Psoas muscle (tissue), 8 donors: ENCODE results near the gene EIF3B. TPM values are rescaled to one million over a fixed set of nuclear protein-coding genes. Genes with fewer than 3 reads are reported as not detected.

ENCODE experiments used
- ATAC-seq, 4 donors: fragments of 200-7000 bp; cut with Tn5 transposase; one replicate each; pipeline ENCODE4 v1.9.1; 2020; ENCODE audit warnings: moderate library complexity in 3 of 4, mild to moderate bottlenecking in 2 of 4
- DNase-seq, 2 donors: peaks; one replicate each; pipeline ENCODE4 v3.0.0-alpha.2; 2020
- H3K27ac ChIP-seq: fragments of 200-600 bp; one replicate; pipeline ENCODE4 v1.8.0; 2022
- H3K27me3 ChIP-seq, 3 donors: fragments of 200-600 bp in 1 of 3; one replicate each; pipeline versions ENCODE4 v1.6.1 to v1.8.0; 2013 to 2022; ENCODE audit warnings: low read length in 2 of 3, mild to moderate bottlenecking in 2 of 3, moderate library complexity in 1 of 3; ENCODE audit not compliant: insufficient read depth in 3 of 3
- H3K36me3 ChIP-seq, 2 donors: fragments of 200-600 bp in 1 of 2; one replicate each; pipeline versions ENCODE4 v1.6.1 to v1.8.0; 2013 to 2022; ENCODE audit warnings: low read depth in 1 of 2, mild to moderate bottlenecking in 1 of 2, moderate library complexity in 1 of 2; ENCODE audit not compliant: insufficient read depth in 1 of 2
- H3K4me1 ChIP-seq: fragments of 200-600 bp; one replicate; pipeline ENCODE4 v1.8.0; 2022
- H3K4me3 ChIP-seq: fragments of 200-600 bp; one replicate; pipeline ENCODE4 v1.8.0; 2022; ENCODE audit warnings: mild to moderate bottlenecking
- H3K9me3 ChIP-seq: fragments of 200-600 bp; one replicate; pipeline ENCODE4 v1.8.0; 2022
- CTCF ChIP-seq: fragments of 200-600 bp; IDR thresholded peaks from one replicate; pipeline ENCODE4 v1.8.0; 2022; ENCODE audit warnings: antibody characterized with exemption
- WGBS, 3 donors: extraction: QIAGEN DNeasy Blood & Tissue Kit; methylation state at CpG; one replicate each; pipeline versions ENCODE4 v1.1.6 to v1.1.7; 2013; 5-methylcytosine and 5-hydroxymethylcytosine counted together
- intact Hi-C, 2 donors: fragments of 100-400 bp; cut with DNase I; formaldehyde crosslinking; loops; one replicate each; pipeline versions ENCODE4 v1.11.0 to v1.14.2; 2022
- polyA plus RNA-seq, 3 donors: library from polyadenylated mRNA; stranded (reverse); fragments of 200-250 nt; gene quantifications; one replicate each; pipeline ENCODE4 v1.2.3, GENCODE V29; 2013
- total RNA-seq, 4 donors: library from RNA; stranded (reverse); fragmentation: NEBNext Ultra II Directional in 2 of 4; extraction: Animal tissue kit (Norgen Biotek cat#: 25700) in 2 of 4; gene quantifications; one replicate each; pipeline versions ENCODE4 v1.2.1 to v1.2.4, GENCODE V29; 2021 to 2023
- donor health status: healthy with polysubstance abuse.
- donor health status: DM: no; HTN: no; CAD: no; lungs with moderate emphysema.
- donor health status: Bipolar disorder and iron deficiency.
- donor health status: healthy.
- donor health status: DM: yes; HTN: yes; CAD: no.
- donor health status: DM: no; HTN: no; CAD: no.
- donor health status: DM: no; HTN: no; CAD: no.
- donor health status: DM: yes; HTN: yes; CAD: no.

The EIF3B gene
- total and polyA plus RNA-seq, 7 donors = 101 to 275 (median 174) TPM

- H3K9me3 ChIP-seq = no peaks in the 10 kb centered on the region
- no peaks in the 10 kb centered on the region for H3K27me3 ChIP-seq
- intact Hi-C loops = no loop called here
- no peak overlapping the region for H3K27ac ChIP-seq
- ATAC-seq (no peak), DNase-seq (no peak)
- H3K36me3 ChIP-seq = no peaks in the 10 kb centered on the region
- H3K4me1 ChIP-seq = peaks cover 3% of the 10 kb centered on the region
- 94 to 99% (median 95%) methylated on average over 7 of the region's 7 CpGs for WGBS, 3 donors
- no peak overlapping the region for H3K4me3 ChIP-seq
- TF ChIP-seq CTCF = no peak
Observed at GRCh38 chr7:2420216-2420933, 65.7 kb downstream of the EIF3B start.

GRCh38 chr7:2421943-2422310, 67.3 kb downstream of the EIF3B start:
- DNase-seq (no peak), ATAC-seq (no peak)
- no peaks in the 10 kb centered on the region for H3K9me3 ChIP-seq
- no peak for TF ChIP-seq CTCF
- H3K27me3 ChIP-seq = no peaks in the 10 kb centered on the region
- intact Hi-C loops = no loop called here
- no peak overlapping the region for H3K27ac ChIP-seq
- H3K4me1 ChIP-seq = no peaks in the 10 kb centered on the region
- no peaks in the 10 kb centered on the region for H3K36me3 ChIP-seq
- 91 to 93% (median 91%) methylated on average over 9 of the region's 9 CpGs for WGBS, 3 donors
- H3K4me3 ChIP-seq = no peak overlapping the region

GRCh38 chr7:2425749-2426148, 71.1 kb downstream of the EIF3B start:
- no peak overlapping the region for H3K27ac ChIP-seq
- no peak for TF ChIP-seq CTCF
- intact Hi-C loops = no loop called here
- 69 to 79% (median 71%) methylated on average over 10 of the region's 10 CpGs for WGBS, 3 donors
- H3K9me3 ChIP-seq = peaks cover 4% of the 10 kb centered on the region
- ATAC-seq (no peak), DNase-seq (no peak)
- no peaks in the 10 kb centered on the region for H3K27me3 ChIP-seq
- H3K4me1 ChIP-seq = no peaks in the 10 kb centered on the region
- no peaks in the 10 kb centered on the region for H3K36me3 ChIP-seq
- H3K4me3 ChIP-seq = no peak overlapping the region

Other genes with a start within 250 kb of the EIF3B start
- 10 to 100 TPM; 11.8 to 16.4 (median 15.3) TPM for gene MAD1L1, start 121.9 kb upstream of the EIF3B start, total RNA-seq
- gene MAD1L1, start 121.9 kb upstream of the EIF3B start, polyA plus RNA-seq = 10 to 100 TPM; 11.7 to 17.5 (median 17.5) TPM
- gene MRM2, start 112.6 kb upstream of the EIF3B start, total RNA-seq = 10 to 100 TPM; 15.9 to 21.9 (median 18.4) TPM
- gene MRM2, start 112.6 kb upstream of the EIF3B start, polyA plus RNA-seq = 10 to 100 TPM; 21.6 to 53.0 (median 41.1) TPM
- 10 to 100 TPM in 2 of 4 donors, 1 to 10 TPM in 2; 5.6 to 12.4 (median 8.4) TPM for gene NUDT1, start 112.6 kb upstream of the EIF3B start, total RNA-seq
- 10 to 100 TPM; 13.6 to 29.2 (median 19.1) TPM for gene NUDT1, start 112.6 kb upstream of the EIF3B start, polyA plus RNA-seq
- 10 to 100 TPM; 13.4 to 25.1 (median 21.7) TPM for gene SNX8, start 40.4 kb upstream of the EIF3B start, total RNA-seq
- 10 to 100 TPM in 2 of 3 donors, 1 to 10 TPM in 1; 8.4 to 14.3 (median 12.3) TPM for gene SNX8, start 40.4 kb upstream of the EIF3B start, polyA plus RNA-seq
- 10 to 100 TPM in 1 of 4 donors, 1 to 10 TPM in 3; 6.6 to 12.0 (median 9.4) TPM for gene CHST12, start 48.8 kb downstream of the EIF3B start, total RNA-seq
- 1 to 10 TPM; 7.7 to 8.2 (median 8.1) TPM for gene CHST12, start 48.8 kb downstream of the EIF3B start, polyA plus RNA-seq
- gene GRIFIN, start 121.6 kb downstream of the EIF3B start, total RNA-seq = not detected
- gene GRIFIN, start 121.6 kb downstream of the EIF3B start, polyA plus RNA-seq = not detected
- gene LFNG, start 164.9 kb downstream of the EIF3B start, total RNA-seq = 1 to 10 TPM; 2.4 to 3.0 (median 2.8) TPM
- gene LFNG, start 164.9 kb downstream of the EIF3B start, polyA plus RNA-seq = 1 to 10 TPM; 1.3 to 2.1 (median 2.0) TPM
- gene BRAT1, start 200.7 kb downstream of the EIF3B start, total RNA-seq = 10 to 100 TPM; 11.9 to 14.3 (median 12.5) TPM
- gene BRAT1, start 200.7 kb downstream of the EIF3B start, polyA plus RNA-seq = 10 to 100 TPM; 13.2 to 14.8 (median 14.4) TPM
- 1 to 10 TPM; 5.6 to 8.5 (median 7.1) TPM for gene IQCE, start 204.2 kb downstream of the EIF3B start, total RNA-seq
- 1 to 10 TPM; 2.4 to 9.6 (median 6.5) TPM for gene IQCE, start 204.2 kb downstream of the EIF3B start, polyA plus RNA-seq